HG02852 (cell line): ENCODE data around the gene GPR150.

ENCODE experiments used
- ATAC-seq: cut with Tn5 transposase; IDR thresholded peaks from one replicate; pipeline ENCODE4 v1.9.1; 2021; ENCODE audit warnings: mild to moderate bottlenecking, moderate library complexity; ENCODE audit not compliant: unreplicated experiment

The GPR150 gene

GRCh38 chr5:95620030-95620869 is at the start of gene GPR150:
GPR150 (plus strand) TSS chr5:95620087; CDS start chr5:95620276, 189 bp downstream.
- peak; percentile 58 for ATAC-seq

GRCh38 chr5:95572016-95572415 is 47.9 kb upstream of the GPR150 start:
- no peak for ATAC-seq

- ATAC-seq, result no peak
Observed at GRCh38 chr5:95581576-95581975, 38.3 kb upstream of the GPR150 start.

GRCh38 chr5:95583992-95584391 is 35.9 kb upstream of the GPR150 start:
- no peak for ATAC-seq

- peak; percentile 46 for ATAC-seq
Observed at GRCh38 chr5:95590880-95591279, 29.0 kb upstream of the GPR150 start.

GRCh38 chr5:95591490-95591901 is 28.4 kb upstream of the GPR150 start:
- peak; percentile 98 for ATAC-seq

GRCh38 chr5:95595289-95595931 is 24.5 kb upstream of the GPR150 start:
- no peak for ATAC-seq

GRCh38 chr5:95599252-95599651 is 20.6 kb upstream of the GPR150 start:
- no peak for ATAC-seq

GRCh38 chr5:95600557-95600956 is 19.3 kb upstream of the GPR150 start:
- no peak for ATAC-seq

- no peak for ATAC-seq
Observed at GRCh38 chr5:95605786-95606185, 14.1 kb upstream of the GPR150 start.

- ATAC-seq, result no peak
Observed at GRCh38 chr5:95606419-95606818, 13.5 kb upstream of the GPR150 start.

- ATAC-seq, result no peak
Observed at GRCh38 chr5:95609711-95610110, 10.2 kb upstream of the GPR150 start.

GRCh38 chr5:95610546-95610945 is 9.3 kb upstream of the GPR150 start:
- ATAC-seq, result no peak

- ATAC-seq, result no peak
Observed at GRCh38 chr5:95611396-95611795, 8.5 kb upstream of the GPR150 start.

- no peak for ATAC-seq
Observed at GRCh38 chr5:95613514-95613913, 6.4 kb upstream of the GPR150 start.

- ATAC-seq, result peak; percentile 42
Observed at GRCh38 chr5:95615164-95615467, 4.8 kb upstream of the GPR150 start.

- ATAC-seq, result no peak
Observed at GRCh38 chr5:95617057-95617456, 2.8 kb upstream of the GPR150 start.

- no peak for ATAC-seq
Observed at GRCh38 chr5:95619096-95619495, 791 bp upstream of the GPR150 start.

GRCh38 chr5:95619514-95620029 is 315 bp upstream of the GPR150 start:
- no peak for ATAC-seq

- ATAC-seq, result peak; percentile 51
Observed at GRCh38 chr5:95620870-95621838, 1.3 kb downstream of the GPR150 start.
